ENCODE measurements around the gene ARRDC3. TPM values are rescaled to one million over a fixed set of nuclear protein-coding genes. Genes with fewer than 3 reads are reported as not detected.

Gene ARRDC3, protein sequence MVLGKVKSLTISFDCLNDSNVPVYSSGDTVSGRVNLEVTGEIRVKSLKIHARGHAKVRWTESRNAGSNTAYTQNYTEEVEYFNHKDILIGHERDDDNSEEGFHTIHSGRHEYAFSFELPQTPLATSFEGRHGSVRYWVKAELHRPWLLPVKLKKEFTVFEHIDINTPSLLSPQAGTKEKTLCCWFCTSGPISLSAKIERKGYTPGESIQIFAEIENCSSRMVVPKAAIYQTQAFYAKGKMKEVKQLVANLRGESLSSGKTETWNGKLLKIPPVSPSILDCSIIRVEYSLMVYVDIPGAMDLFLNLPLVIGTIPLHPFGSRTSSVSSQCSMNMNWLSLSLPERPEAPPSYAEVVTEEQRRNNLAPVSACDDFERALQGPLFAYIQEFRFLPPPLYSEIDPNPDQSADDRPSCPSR
- total RNA-seq, result 100 to 1,000 TPM in 2 of 3 donors, 10 to 100 TPM in 1; 75.5 to 261 (median 100) TPM

DNA sequence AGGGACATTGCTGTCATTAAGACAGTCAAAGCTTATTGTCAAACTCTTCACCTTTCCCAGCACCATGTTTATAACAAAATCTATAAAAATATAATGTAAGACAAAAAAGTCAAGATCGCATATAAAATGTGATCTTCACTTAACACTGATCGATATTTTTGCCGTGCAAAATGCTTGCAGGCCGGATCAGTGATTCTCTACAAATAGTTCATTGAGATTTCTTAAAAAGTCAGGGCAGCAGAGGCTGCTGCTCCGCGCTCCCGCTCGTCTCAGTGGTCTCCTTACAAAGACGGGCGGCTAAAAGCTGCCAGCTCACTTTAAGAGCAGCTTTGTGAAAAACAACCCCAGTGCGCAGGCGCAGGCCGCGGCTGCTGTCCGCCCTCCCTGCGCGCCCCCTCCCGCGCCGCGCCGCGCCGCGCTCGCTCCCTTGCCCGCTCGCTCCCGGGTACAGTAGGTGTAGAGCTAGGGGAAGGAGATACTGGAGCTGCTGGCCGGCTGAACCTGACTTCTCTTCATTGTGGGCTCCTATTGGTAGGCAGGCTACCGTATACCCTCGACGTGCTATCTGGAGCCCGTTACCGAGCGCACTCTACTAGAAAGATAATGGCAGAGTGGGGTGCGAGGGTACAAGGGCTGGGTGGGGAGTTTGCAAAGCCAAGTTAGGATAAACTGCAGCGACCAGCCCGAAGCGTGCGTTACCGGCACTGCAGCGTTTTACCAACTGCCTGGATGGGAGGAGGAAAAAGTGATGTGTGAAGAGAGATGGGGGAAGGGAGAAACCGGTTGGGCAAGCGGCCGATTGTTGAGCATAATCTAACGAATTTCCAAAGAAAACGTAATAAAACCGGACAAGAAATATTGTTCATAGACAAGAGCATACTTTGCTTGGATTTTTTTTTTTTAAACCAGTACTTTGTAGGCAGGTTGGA lies at the start of gene ARRDC3:
TSS of gene ARRDC3 (minus strand) at position 291 of the 929 bp plus-strand sequence. CDS start at position 66, 225 bp downstream.
- Histone ChIP-seq H3K4me3 (peak within 1 kb of the TSS; percentile 64 to 82 (median 73)), H3K9me3 (no peaks in the 10 kb centered on the region), H3K36me3 (no peaks in the 10 kb centered on the region), H3K27ac (peak within 1 kb of the TSS; percentile 99 to 100), H3K27me3 (no peaks in the 10 kb centered on the region), H3K4me1 (peaks cover 0 to under 1% of the 10 kb centered on the region in 2 donors)
- TF ChIP-seq POLR2AphosphoS5 (IDR thresholded peaks at IDR 0.05) (peak; percentile 97 to 99 (median 98)), POLR2A (IDR thresholded peaks at IDR 0.05) (peak; percentile 76)
- TF ChIP-seq, protein P1, sequence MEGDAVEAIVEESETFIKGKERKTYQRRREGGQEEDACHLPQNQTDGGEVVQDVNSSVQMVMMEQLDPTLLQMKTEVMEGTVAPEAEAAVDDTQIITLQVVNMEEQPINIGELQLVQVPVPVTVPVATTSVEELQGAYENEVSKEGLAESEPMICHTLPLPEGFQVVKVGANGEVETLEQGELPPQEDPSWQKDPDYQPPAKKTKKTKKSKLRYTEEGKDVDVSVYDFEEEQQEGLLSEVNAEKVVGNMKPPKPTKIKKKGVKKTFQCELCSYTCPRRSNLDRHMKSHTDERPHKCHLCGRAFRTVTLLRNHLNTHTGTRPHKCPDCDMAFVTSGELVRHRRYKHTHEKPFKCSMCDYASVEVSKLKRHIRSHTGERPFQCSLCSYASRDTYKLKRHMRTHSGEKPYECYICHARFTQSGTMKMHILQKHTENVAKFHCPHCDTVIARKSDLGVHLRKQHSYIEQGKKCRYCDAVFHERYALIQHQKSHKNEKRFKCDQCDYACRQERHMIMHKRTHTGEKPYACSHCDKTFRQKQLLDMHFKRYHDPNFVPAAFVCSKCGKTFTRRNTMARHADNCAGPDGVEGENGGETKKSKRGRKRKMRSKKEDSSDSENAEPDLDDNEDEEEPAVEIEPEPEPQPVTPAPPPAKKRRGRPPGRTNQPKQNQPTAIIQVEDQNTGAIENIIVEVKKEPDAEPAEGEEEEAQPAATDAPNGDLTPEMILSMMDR (IDR thresholded peaks at IDR 0.05), result peak in 1 of 3 donors; percentile 2
- peak; percentile 94 to 95 for DNase-seq (ENCODE audit: low spot score in 2 of 2)
- intact Hi-C loops (cut with DNase I; ENCODE audit: low total_unique reads), result loop anchor here (10.0 kb wide), 1 partner anchor 278 kb away; no protein-coding TSS in a partner anchor

DNA sequence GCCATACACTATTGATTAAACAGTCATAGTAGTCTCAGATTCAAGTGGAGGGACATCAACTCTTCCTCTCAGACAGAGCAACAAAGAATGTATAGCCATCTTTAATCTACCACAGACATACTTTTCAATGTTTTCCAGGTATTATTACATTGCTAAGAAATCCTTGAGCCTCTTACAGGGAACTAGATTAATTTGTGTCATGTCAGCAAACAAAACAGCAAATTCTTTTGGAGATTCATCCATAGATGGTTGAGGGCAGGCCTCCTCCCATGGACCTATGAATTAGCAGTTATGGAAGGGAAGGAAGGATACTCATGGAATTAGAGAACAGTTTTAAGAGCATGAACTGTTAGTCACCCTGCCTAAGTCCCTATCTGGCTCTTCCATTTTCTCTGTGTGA lies 47.8 kb upstream of the ARRDC3 start:
- no peak overlapping the region for H3K27ac ChIP-seq
- TF ChIP-seq POLR2A (IDR thresholded peaks at IDR 0.05) (no peak), POLR2AphosphoS5 (IDR thresholded peaks at IDR 0.05) (no peak)
- TF ChIP-seq, protein P1 (IDR thresholded peaks at IDR 0.05), result no peak

DNA sequence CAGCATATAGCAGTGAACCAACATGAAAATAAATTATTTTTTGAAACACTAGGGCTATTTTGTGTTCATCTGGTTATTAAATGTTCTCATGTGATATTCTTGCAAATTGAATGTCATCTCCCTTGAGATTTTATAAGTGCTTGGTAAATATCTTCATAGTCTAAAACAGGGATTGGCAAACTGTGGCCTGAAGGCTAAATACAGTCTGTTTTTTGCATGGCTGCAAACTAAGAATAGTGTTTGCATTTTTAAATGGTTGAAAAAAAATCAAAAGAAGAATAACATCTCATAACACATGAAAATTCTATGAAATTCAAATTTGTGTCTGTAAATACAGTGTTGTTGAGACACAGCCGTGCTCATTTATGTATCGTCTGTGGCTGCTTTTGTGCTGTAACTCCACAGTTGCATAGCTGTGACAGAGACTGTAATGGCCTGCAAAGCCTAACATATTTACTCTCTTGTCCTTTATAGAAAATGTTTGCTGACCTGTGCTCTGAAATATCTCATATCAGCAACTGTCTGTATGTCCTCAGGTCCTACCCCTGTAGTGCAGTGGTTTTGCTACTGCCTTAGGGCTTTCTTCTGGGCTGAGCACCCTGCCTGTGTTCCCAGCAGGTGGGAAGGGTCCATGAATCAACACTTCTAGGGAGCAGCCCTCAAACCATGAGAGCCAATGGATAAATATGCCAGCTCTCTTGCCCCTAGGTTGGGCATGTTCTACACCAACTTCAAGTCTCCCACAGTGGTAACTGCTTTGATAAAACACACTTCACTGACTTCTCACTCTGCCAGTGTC lies 41.7 kb upstream of the ARRDC3 start:
- Histone ChIP-seq H3K27ac (no peak overlapping the region), H3K4me1 (no peaks in the 10 kb centered on the region), H3K4me3 (no peak overlapping the region), H3K9me3 (no peaks in the 10 kb centered on the region), H3K36me3 (no peaks in the 10 kb centered on the region), H3K27me3 (no peaks in the 10 kb centered on the region)
- intact Hi-C loops (cut with DNase I; ENCODE audit: low total_unique reads), result no loop called here
- TF ChIP-seq POLR2A (IDR thresholded peaks at IDR 0.05) (no peak), POLR2AphosphoS5 (IDR thresholded peaks at IDR 0.05) (no peak)
- TF ChIP-seq, protein P1 (IDR thresholded peaks at IDR 0.05), result no peak
- DNase-seq (ENCODE audit: low spot score in 2 of 2), result no peak

More for the DNA sequence above, 47.8 kb upstream of the ARRDC3 start:
- no peak for DNase-seq (ENCODE audit: low spot score in 2 of 2)
- no peaks in the 10 kb centered on the region for H3K36me3 ChIP-seq
- H3K4me1 ChIP-seq, result no peaks in the 10 kb centered on the region
- intact Hi-C loops (cut with DNase I; ENCODE audit: low total_unique reads), result no loop called here
- H3K9me3 ChIP-seq, result no peaks in the 10 kb centered on the region
- no peak overlapping the region for H3K4me3 ChIP-seq
- no peaks in the 10 kb centered on the region for H3K27me3 ChIP-seq

DNA sequence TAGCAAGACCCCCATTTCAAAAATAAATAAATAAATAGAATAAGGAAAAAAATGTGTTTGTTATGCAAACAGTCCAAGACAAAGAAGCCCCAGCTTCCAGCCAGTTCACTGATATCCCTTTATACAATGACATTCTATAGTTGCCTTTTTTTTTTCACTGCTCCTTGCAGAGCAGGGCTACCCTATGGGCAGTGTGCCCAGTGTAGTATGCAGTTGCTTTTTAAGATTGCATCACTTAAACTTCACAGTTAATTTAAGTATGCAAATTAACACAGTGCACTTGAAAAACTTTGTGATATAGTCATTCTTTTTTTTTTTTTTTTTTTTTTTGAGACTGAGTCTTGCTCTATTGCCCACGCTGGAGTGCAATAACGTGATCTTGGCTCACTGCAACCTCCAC lies 40.8 kb upstream of the ARRDC3 start:
- no peak for TF ChIP-seq POLR2A (IDR thresholded peaks at IDR 0.05)
- no peak for TF ChIP-seq POLR2AphosphoS5 (IDR thresholded peaks at IDR 0.05)
- TF ChIP-seq, protein P1 (IDR thresholded peaks at IDR 0.05), result no peak
- no peaks in the 10 kb centered on the region for H3K36me3 ChIP-seq
- no peaks in the 10 kb centered on the region for H3K9me3 ChIP-seq
- no peak overlapping the region for H3K27ac ChIP-seq
- no peaks in the 10 kb centered on the region for H3K27me3 ChIP-seq
- no peaks in the 10 kb centered on the region for H3K4me1 ChIP-seq
- no peak overlapping the region for H3K4me3 ChIP-seq
- intact Hi-C loops (cut with DNase I; ENCODE audit: low total_unique reads), result no loop called here
- no peak for DNase-seq (ENCODE audit: low spot score in 2 of 2)

Measured in breast epithelium (tissue), 4 donors.